Activated B cell treated with CpG ODN at 0.5 μM for 24 hours (primary cell): ENCODE data around the gene KLF2. TPM values are rescaled to one million over a fixed set of nuclear protein-coding genes. Genes with fewer than 3 reads are reported as not detected.

Experiments used
- ATAC-seq: fragments of 200-7000 bp; cut with Tn5 transposase; one replicate; pipeline ENCODE4 v1.10.0; 2021; ENCODE audit warnings: low read depth, mild to moderate bottlenecking, moderate library complexity
- CTCF ChIA-PET: fragments of 350-600 bp; sonication (Branson Sonifier 250); formaldehyde crosslinking; loops from one replicate; lab custom pipeline; 2021; ENCODE audit warnings: antibody characterized with exemption; lab: Charles Lee
- POLR2A ChIA-PET: fragments of 350-600 bp; sonication (Branson Sonifier 250); formaldehyde crosslinking; loops from one replicate; lab custom pipeline; 2021; ENCODE audit warnings: antibody characterized with exemption; lab: Charles Lee
- DNase-seq: peaks from one replicate; pipeline ENCODE4 v3.0.0; 2022
- H3K27ac Mint-ChIP-seq: one replicate; pipeline ENCODE4 v1.8.0; 2020; ENCODE audit warnings: mixed read lengths
- H3K27me3 Mint-ChIP-seq: one replicate; pipeline ENCODE4 v1.8.0; 2021; ENCODE audit warnings: mixed read lengths
- H3K36me3 Mint-ChIP-seq: one replicate; pipeline ENCODE4 v1.8.0; 2021; ENCODE audit warnings: low read depth, mixed read lengths
- H3K4me1 Mint-ChIP-seq: one replicate; pipeline ENCODE4 v1.8.0; 2021; ENCODE audit warnings: mixed read lengths
- H3K4me3 Mint-ChIP-seq: one replicate; pipeline ENCODE4 v1.8.0; 2020; ENCODE audit warnings: mild to moderate bottlenecking, mixed read lengths
- H3K9me3 Mint-ChIP-seq: one replicate; pipeline ENCODE4 v1.8.0; 2020; ENCODE audit warnings: mixed read lengths
- intact Hi-C: fragments of 100-400 bp; cut with micrococcal nuclease; formaldehyde crosslinking; loops from one replicate; pipeline ENCODE4 v1.15.1; 2024
- total RNA-seq: library from RNA; stranded (reverse); gene quantifications from 2 replicates; pipeline ENCODE4 v1.2.3, GENCODE V29; 2022
- TF ChIP-seq, protein P1 (sequence below): fragments of 200-600 bp; IDR thresholded peaks from one replicate; pipeline ENCODE4 v1.8.0; 2022; ENCODE audit warnings: antibody characterized with exemption, mild to moderate bottlenecking

The KLF2 gene
- total RNA-seq, 1 donor from 2014 or later, result 87.6 TPM

DNA sequence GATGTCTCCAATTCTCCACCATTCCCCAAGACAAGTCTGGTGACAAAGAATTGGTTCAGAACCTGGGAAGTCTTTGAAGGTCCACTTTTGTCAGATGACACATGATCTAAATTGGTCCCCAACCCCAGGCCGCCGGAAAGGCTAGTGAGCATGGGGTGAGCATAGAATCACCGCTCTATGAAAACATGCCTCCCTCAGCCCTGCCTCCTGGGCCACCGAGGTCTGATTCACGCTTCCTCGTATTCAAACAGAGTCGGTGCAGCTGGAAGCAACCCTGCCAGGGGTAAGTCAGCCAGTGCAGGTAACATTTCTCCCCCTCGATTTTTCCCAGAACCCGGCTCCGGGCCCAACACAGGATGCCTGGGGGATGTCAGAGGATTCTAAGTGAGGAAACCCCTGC is 33.9 kb upstream of the KLF2 start:
- Mint-ChIP-seq H3K4me3 (no peak overlapping the region), H3K27ac (no peak overlapping the region), H3K4me1 (peaks cover 14% of the 10 kb centered on the region), H3K9me3 (no peaks in the 10 kb centered on the region), H3K27me3 (no peaks in the 10 kb centered on the region), H3K36me3 (no peaks in the 10 kb centered on the region)
- intact Hi-C loops, result no loop called here
- TF ChIP-seq, protein P1, sequence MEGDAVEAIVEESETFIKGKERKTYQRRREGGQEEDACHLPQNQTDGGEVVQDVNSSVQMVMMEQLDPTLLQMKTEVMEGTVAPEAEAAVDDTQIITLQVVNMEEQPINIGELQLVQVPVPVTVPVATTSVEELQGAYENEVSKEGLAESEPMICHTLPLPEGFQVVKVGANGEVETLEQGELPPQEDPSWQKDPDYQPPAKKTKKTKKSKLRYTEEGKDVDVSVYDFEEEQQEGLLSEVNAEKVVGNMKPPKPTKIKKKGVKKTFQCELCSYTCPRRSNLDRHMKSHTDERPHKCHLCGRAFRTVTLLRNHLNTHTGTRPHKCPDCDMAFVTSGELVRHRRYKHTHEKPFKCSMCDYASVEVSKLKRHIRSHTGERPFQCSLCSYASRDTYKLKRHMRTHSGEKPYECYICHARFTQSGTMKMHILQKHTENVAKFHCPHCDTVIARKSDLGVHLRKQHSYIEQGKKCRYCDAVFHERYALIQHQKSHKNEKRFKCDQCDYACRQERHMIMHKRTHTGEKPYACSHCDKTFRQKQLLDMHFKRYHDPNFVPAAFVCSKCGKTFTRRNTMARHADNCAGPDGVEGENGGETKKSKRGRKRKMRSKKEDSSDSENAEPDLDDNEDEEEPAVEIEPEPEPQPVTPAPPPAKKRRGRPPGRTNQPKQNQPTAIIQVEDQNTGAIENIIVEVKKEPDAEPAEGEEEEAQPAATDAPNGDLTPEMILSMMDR, result no peak
- no peak for ATAC-seq
- CTCF ChIA-PET, result no interaction called here
- DNase-seq, result no peak
- POLR2A ChIA-PET, result interaction anchor here (0.6 kb wide), 1 partner anchor 1907 kb away, joined by 3 read pairs; no protein-coding TSS in a partner anchor

DNA sequence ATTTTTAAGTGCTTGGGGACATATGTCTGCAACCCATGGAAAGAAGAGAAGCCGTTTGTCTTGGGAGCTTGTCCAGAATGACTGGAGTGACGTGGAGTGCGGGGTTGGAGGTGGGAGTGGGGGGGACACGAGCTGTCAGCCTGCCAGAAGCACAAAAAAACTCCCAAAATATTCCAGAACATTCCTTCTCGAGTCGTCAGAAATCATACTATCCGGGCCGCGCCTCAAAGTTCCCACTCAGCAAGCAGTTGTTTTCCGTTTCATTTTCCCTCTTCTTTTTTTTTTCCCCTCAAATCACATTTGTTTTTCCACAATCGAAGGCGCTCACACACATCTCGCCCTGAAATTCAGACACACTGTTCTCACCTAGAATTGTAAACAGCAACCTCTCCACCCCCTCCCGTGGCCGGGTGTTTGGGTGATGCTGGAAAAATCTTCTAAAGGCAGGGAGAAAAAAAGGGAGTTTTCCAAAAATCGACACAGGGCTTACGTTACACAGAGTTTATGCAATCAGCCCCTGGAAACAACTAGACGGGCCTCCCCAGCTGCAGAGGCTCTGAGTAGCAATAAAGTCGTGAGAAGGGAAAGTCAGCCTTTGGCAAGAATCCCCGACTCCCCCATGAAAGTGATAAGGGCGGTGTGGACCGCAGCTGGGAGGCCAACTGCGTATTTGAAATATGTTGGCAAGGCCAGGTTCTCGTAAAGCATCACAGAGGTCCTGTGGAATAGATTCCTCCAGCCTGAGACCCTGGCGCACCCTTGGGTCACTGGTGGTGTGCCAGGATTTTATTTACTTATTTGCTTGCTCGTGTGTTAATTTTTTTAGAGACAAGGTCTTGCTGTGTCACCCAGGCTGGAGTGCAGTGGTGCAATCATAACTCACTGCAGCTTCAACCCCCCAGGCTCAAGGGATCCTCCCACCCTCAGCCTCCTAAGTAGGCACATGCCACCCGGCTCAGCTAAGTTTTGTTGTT is 31.2 kb upstream of the KLF2 start:
- intact Hi-C loops, result no loop called here
- ChIA-PET CTCF (no interaction called here), POLR2A (interaction anchor here (1.0 kb wide), 1 partner anchor 13 kb away, joined by 3 read pairs; no protein-coding TSS in a partner anchor)
- Mint-ChIP-seq H3K4me3 (no peak overlapping the region), H3K4me1 (no peaks in the 10 kb centered on the region), H3K27ac (no peak overlapping the region), H3K36me3 (no peaks in the 10 kb centered on the region), H3K9me3 (no peaks in the 10 kb centered on the region), H3K27me3 (no peaks in the 10 kb centered on the region)
- TF ChIP-seq, protein P1, result no peak
- DNase-seq (no peak), ATAC-seq (no peak)

DNA sequence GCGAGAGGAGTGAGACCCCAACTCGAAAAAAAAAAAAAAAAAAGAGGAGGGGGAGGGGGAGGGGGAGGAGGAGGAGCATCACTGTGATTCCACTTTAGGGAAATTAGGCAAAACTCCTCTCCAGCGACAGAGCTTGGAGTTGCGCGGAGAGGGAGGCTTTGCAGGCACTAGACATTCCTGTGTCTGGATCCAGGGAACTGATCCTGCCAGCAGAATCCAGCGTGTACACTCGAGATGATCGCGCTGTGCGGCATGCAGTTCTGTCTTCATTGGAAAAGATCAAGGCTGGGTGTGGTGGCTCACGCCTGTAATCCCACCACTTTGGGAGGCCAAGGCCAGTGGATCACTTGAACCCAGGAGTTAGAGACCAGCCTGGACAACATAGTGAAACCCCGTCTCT is 29.6 kb upstream of the KLF2 start:
- DNase-seq (no peak), ATAC-seq (no peak)
- TF ChIP-seq, protein P1, result no peak
- Mint-ChIP-seq H3K4me1 (no peaks in the 10 kb centered on the region), H3K9me3 (no peaks in the 10 kb centered on the region), H3K27me3 (no peaks in the 10 kb centered on the region), H3K27ac (no peak overlapping the region), H3K4me3 (no peak overlapping the region), H3K36me3 (no peaks in the 10 kb centered on the region)
- POLR2A ChIA-PET, result no interaction called here
- intact Hi-C loops, result no loop called here
- CTCF ChIA-PET, result no interaction called here

DNA sequence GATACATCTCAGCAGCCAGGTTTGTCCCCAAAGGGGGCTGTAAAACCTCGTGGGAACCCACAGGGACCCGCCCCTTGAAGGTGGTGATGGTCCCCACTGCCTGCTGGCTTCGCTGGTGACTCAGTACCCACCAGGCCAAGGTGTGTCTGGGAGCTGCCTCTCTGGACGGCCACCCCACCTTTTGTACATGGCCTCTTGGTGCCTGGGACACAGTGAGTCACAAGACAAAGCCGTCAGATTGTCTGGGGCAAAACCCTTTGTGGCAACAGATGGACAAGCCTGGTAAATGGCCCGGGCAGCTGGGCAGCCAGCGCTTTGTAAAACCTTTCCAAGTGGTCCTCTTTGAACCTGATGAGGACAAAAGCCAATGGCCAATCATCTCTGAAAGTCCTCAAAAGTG is 27.9 kb upstream of the KLF2 start:
- no peak for ATAC-seq
- peaks cover 2% of the 10 kb centered on the region for H3K4me1 Mint-ChIP-seq
- no peak overlapping the region for H3K4me3 Mint-ChIP-seq
- H3K27me3 Mint-ChIP-seq, result no peaks in the 10 kb centered on the region
- intact Hi-C loops, result no loop called here
- ChIA-PET POLR2A (no interaction called here), CTCF (no interaction called here)
- no peak for DNase-seq
- H3K36me3 Mint-ChIP-seq, result no peaks in the 10 kb centered on the region
- TF ChIP-seq, protein P1, result no peak
- no peak overlapping the region for H3K27ac Mint-ChIP-seq
- no peaks in the 10 kb centered on the region for H3K9me3 Mint-ChIP-seq

DNA sequence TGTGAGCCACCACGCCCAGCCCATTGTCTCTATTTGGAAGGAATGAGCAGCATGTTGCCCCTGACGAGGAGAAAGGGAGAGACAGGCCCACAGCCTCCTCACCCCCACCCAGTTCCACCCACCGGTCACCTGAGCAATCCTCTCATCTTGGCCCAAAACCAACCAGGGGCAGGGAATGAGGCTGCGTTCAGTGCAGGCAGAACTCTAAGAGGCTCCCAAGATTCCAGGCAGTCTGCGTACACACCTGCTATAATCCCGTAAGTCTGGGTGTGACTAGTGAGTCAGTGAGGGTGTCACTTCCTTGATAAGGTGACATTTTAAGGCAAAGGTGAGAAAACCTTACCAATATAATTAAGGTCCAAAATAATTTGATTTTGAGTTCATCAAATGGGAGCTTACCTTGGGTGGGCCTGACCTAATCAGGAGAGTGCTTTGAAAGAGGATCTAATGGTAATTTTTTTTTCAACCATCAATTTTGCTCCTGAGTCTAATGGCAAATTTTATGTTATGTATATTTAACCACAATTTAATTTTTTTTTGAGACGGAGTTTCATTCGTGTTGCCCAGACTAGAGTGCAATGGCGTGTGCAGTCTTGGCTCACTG is 26.9 kb upstream of the KLF2 start:
- Mint-ChIP-seq H3K4me3 (no peak overlapping the region), H3K27me3 (no peaks in the 10 kb centered on the region), H3K9me3 (no peaks in the 10 kb centered on the region), H3K4me1 (peaks cover 11% of the 10 kb centered on the region), H3K36me3 (no peaks in the 10 kb centered on the region), H3K27ac (no peak overlapping the region)
- POLR2A ChIA-PET, result interaction anchor here (0.8 kb wide), 1 partner anchor 35 kb away, joined by 7 read pairs; no protein-coding TSS in a partner anchor
- TF ChIP-seq, protein P1, result no peak
- intact Hi-C loops, result no loop called here
- CTCF ChIA-PET, result no interaction called here
- no peak for DNase-seq
- no peak for ATAC-seq
